Progenitor cell of endocrine pancreas (in vitro differentiated cells): ENCODE data around the gene CTXN1. TPM values are rescaled to one million over a fixed set of nuclear protein-coding genes. Genes with fewer than 3 reads are reported as not detected.
A peak's percentile ranks its signal among the peaks of the same experiment; 100 is the strongest.
"Not testable (repeated sequence)": the region's sequence is repeated elsewhere in the genome, so short reads cannot be mapped to it uniquely, and the experiment has no call there.

Source experiments
- DNase-seq: peaks from one replicate; pipeline ENCODE4 v3.0.0; 2021; ENCODE audit warnings: low spot score; ENCODE audit not compliant: unreplicated experiment
- H3K27ac Mint-ChIP-seq: 2 replicates; pipeline ENCODE4 v1.8.0; 2021; ENCODE audit warnings: mild to moderate bottlenecking, moderate library complexity, mixed read lengths
- H3K27me3 Mint-ChIP-seq: 2 replicates; pipeline ENCODE4 v1.8.0; 2021; ENCODE audit warnings: mixed read lengths
- H3K36me3 Mint-ChIP-seq: 2 replicates; pipeline ENCODE4 v1.8.0; 2022; ENCODE audit warnings: mixed read lengths; ENCODE audit not compliant: insufficient read depth
- H3K4me1 Mint-ChIP-seq: 2 replicates; pipeline ENCODE4 v1.8.0; 2021; ENCODE audit warnings: low read depth, mixed read lengths
- H3K4me3 Mint-ChIP-seq: 2 replicates; pipeline ENCODE4 v1.8.0; 2021; ENCODE audit warnings: low read depth, mild to moderate bottlenecking, moderate library complexity, mixed read lengths
- H3K9me3 Mint-ChIP-seq: 2 replicates; pipeline ENCODE4 v1.8.0; 2021; ENCODE audit warnings: low read depth, mixed read lengths
- CTCF ChIP-seq: fragments of 200-600 bp; sonication (generic); IDR thresholded peaks from one replicate; pipeline ENCODE4 v1.5.0; 2021; ENCODE audit warnings: antibody characterized with exemption, mild to moderate bottlenecking; ENCODE audit not compliant: unreplicated experiment
- total RNA-seq: library from RNA; stranded (reverse); gene quantifications from 2 replicates; pipeline ENCODE4 v1.2.1, GENCODE V29; 2021

Gene CTXN1
- total RNA-seq, 1 donor from 2014 or later = 114 TPM

GRCh38 chr19:7918615-7919421 lies 7.1 kb downstream of the CTXN1 start:
- Mint-ChIP-seq H3K27me3 (peaks cover 35% of the 10 kb centered on the region), H3K4me3 (no peak overlapping the region), H3K4me1 (peaks cover 16% of the 10 kb centered on the region), H3K9me3 (no peaks in the 10 kb centered on the region), H3K36me3 (peaks cover 5% of the 10 kb centered on the region), H3K27ac (no peak overlapping the region)
- no peak for DNase-seq
- TF ChIP-seq CTCF = no peak

- peaks cover 16% of the 10 kb centered on the region for H3K4me1 Mint-ChIP-seq
- peaks cover 35% of the 10 kb centered on the region for H3K27me3 Mint-ChIP-seq
- H3K4me3 Mint-ChIP-seq, DNase-seq, H3K36me3 Mint-ChIP-seq, H3K9me3 Mint-ChIP-seq: not testable (repeated sequence)
- H3K27ac Mint-ChIP-seq = peak overlapping the region; percentile 13
Measured at GRCh38 chr19:7918062-7918614, 7.8 kb downstream of the CTXN1 start.

GRCh38 chr19:7917267-7918061 lies 8.5 kb downstream of the CTXN1 start:
- peak overlapping the region; percentile 13 for H3K27ac Mint-ChIP-seq
- peak; percentile 63 for TF ChIP-seq CTCF
- H3K27me3 Mint-ChIP-seq = peaks cover 35% of the 10 kb centered on the region
- peaks cover 8% of the 10 kb centered on the region for H3K36me3 Mint-ChIP-seq
- H3K4me3 Mint-ChIP-seq = no peak overlapping the region
- no peaks in the 10 kb centered on the region for H3K9me3 Mint-ChIP-seq
- DNase-seq = no peak
- peaks cover 16% of the 10 kb centered on the region for H3K4me1 Mint-ChIP-seq

- Mint-ChIP-seq H3K27me3 (peaks cover 35% of the 10 kb centered on the region), H3K4me1 (peaks cover 16% of the 10 kb centered on the region), H3K27ac (no peak overlapping the region), H3K9me3 (no peaks in the 10 kb centered on the region), H3K4me3 (peak overlapping the region; percentile 54), H3K36me3 (peaks cover 11% of the 10 kb centered on the region)
- no peak for TF ChIP-seq CTCF
- DNase-seq = no peak
Measured at GRCh38 chr19:7916955-7917266, 9.0 kb downstream of the CTXN1 start.

- Mint-ChIP-seq H3K4me1 (peaks cover 16% of the 10 kb centered on the region), H3K9me3 (no peaks in the 10 kb centered on the region), H3K27me3 (peaks cover 35% of the 10 kb centered on the region), H3K36me3 (peaks cover 13% of the 10 kb centered on the region), H3K27ac (no peak overlapping the region), H3K4me3 (no peak overlapping the region)
- no peak for DNase-seq
- no peak for TF ChIP-seq CTCF
Measured at GRCh38 chr19:7916103-7916954, 9.6 kb downstream of the CTXN1 start.
